HepG2 (cell line): Measurements from ENCODE around the gene PRKAR1B. TPM values are rescaled to one million over a fixed set of nuclear protein-coding genes. Genes with fewer than 3 reads are reported as not detected.

Experiments used
- CREBL2 ChIP-seq: sonication (generic); formaldehyde crosslinking; IDR thresholded peaks from 2 replicates; pipeline ENCODE4 v1.8.1; 2023; ENCODE audit warnings: missing genetic modification reagents, mild to moderate bottlenecking, borderline replicate concordance
- HDAC2 ChIP-seq: sonication (generic); formaldehyde crosslinking; IDR thresholded peaks from 2 replicates; pipeline ENCODE4 v1.4.0; 2020; ENCODE audit warnings: missing genetic modification reagents
- HMGXB4 ChIP-seq, 2 experiments: sonication (generic) in 1 of 2; formaldehyde crosslinking in 1 of 2; IDR thresholded peaks; 2 replicates each; pipeline versions ENCODE4 v1.4.0 to v1.6.1; 2018 to 2020; ENCODE audit warnings: missing genetic modification reagents in 2 of 2, borderline replicate concordance in 1 of 2, low read depth in 1 of 2, mild to moderate bottlenecking in 1 of 2, missing biosample characterization in 1 of 2
- MAFG ChIP-seq: sonication (generic); formaldehyde crosslinking; IDR thresholded peaks from 2 replicates; pipeline ENCODE4 v1.5.1; 2020; ENCODE audit warnings: mild to moderate bottlenecking, missing genetic modification reagents
- MED8 ChIP-seq: sonication (generic); formaldehyde crosslinking; IDR thresholded peaks from 2 replicates; pipeline ENCODE4 v1.8.1; 2023; ENCODE audit warnings: mild to moderate bottlenecking, missing genetic modification reagents; ENCODE audit not compliant: insufficient replicate concordance
- MEIS2 ChIP-seq: sonication (generic); formaldehyde crosslinking; IDR thresholded peaks from 2 replicates; pipeline ENCODE4 v1.9.0; 2021; ENCODE audit warnings: mild to moderate bottlenecking, missing genetic modification reagents
- MNT ChIP-seq: fragments of 450-650 bp; IDR thresholded peaks from 2 replicates; pipeline ENCODE4 v1.6.1; 2016
- MYC ChIP-seq: sonication (generic); formaldehyde crosslinking; IDR thresholded peaks from 2 replicates; pipeline ENCODE4 v1.9.0; 2021; ENCODE audit warnings: missing genetic modification reagents, borderline replicate concordance
- NR2F1 ChIP-seq, 2 experiments: fragments of 450-650 bp in 1 of 2; formaldehyde crosslinking in 1 of 2; IDR thresholded peaks; 2 replicates each; pipeline versions ENCODE4 v1.5.0 to v1.6.1; 2016 to 2020; ENCODE audit warnings: mild to moderate bottlenecking in 1 of 2, missing compliant biosample characterization in 1 of 2, missing genetic modification reagents in 1 of 2, moderate library complexity in 1 of 2
- PATZ1 ChIP-seq: sonication (generic); formaldehyde crosslinking; IDR thresholded peaks from 2 replicates; pipeline ENCODE4 v1.4.0; 2020; ENCODE audit warnings: missing genetic modification reagents
- PITX1 ChIP-seq: sonication (generic); formaldehyde crosslinking; IDR thresholded peaks from 2 replicates; pipeline ENCODE4 v1.5.1; 2020; ENCODE audit warnings: mild to moderate bottlenecking, missing genetic modification reagents
- SATB2 ChIP-seq: sonication (generic); formaldehyde crosslinking; IDR thresholded peaks from 2 replicates; pipeline ENCODE4 v1.5.0; 2020; ENCODE audit warnings: missing genetic modification reagents
- SIX1 ChIP-seq: sonication (generic); formaldehyde crosslinking; IDR thresholded peaks from 2 replicates; pipeline ENCODE4 v1.4.0; 2020; ENCODE audit warnings: missing genetic modification reagents, borderline replicate concordance
- SP140L ChIP-seq: sonication (generic); formaldehyde crosslinking; IDR thresholded peaks from 2 replicates; pipeline ENCODE4 v1.4.0; 2020; ENCODE audit warnings: missing genetic modification reagents, borderline replicate concordance
- STAG1 ChIP-seq: sonication (generic); formaldehyde crosslinking; IDR thresholded peaks from 2 replicates; pipeline ENCODE4 v1.4.0; 2020; ENCODE audit warnings: missing genetic modification reagents
- TBL1XR1 ChIP-seq: fragments of 150-350 bp; IDR thresholded peaks from 2 replicates; pipeline ENCODE4 v1.6.1; 2014; ENCODE audit warnings: borderline replicate concordance, low read length; ENCODE audit not compliant: partially characterized antibody
- TBX2 ChIP-seq: sonication (generic); formaldehyde crosslinking; IDR thresholded peaks from 2 replicates; pipeline ENCODE4 v1.5.0; 2020; ENCODE audit warnings: missing genetic modification reagents, mild to moderate bottlenecking, borderline replicate concordance
- TEAD3 ChIP-seq: optimal IDR thresholded peaks from 2 replicates; pipeline ENCODE3; 2016; ENCODE audit warnings: borderline replicate concordance
- TOE1 ChIP-seq: sonication (generic); formaldehyde crosslinking; IDR thresholded peaks from 2 replicates; pipeline ENCODE4 v1.4.0; 2020; ENCODE audit warnings: mild to moderate bottlenecking, missing genetic modification reagents
- ZBTB1 ChIP-seq: sonication (generic); formaldehyde crosslinking; IDR thresholded peaks from 2 replicates; pipeline ENCODE4 v1.4.0; 2020; ENCODE audit warnings: missing genetic modification reagents, borderline replicate concordance
- ZKSCAN8 ChIP-seq: IDR thresholded peaks from 2 replicates; pipeline ENCODE4 v1.6.1; 2016; ENCODE audit warnings: borderline replicate concordance, missing genetic modification reagents, missing compliant biosample characterization
- ZMYM2 ChIP-seq: sonication (generic); formaldehyde crosslinking; IDR thresholded peaks from 2 replicates; pipeline ENCODE4 v1.8.0; 2022; ENCODE audit warnings: mild to moderate bottlenecking, missing genetic modification reagents
- ZNF331 ChIP-seq: sonication (generic); formaldehyde crosslinking; IDR thresholded peaks from 2 replicates; pipeline ENCODE4 v1.4.0; 2020; ENCODE audit warnings: missing genetic modification reagents
- ZNF740 ChIP-seq: sonication (generic); formaldehyde crosslinking; IDR thresholded peaks from 2 replicates; pipeline ENCODE4 v1.4.0; 2020; ENCODE audit warnings: missing genetic modification reagents
- ZNF777 ChIP-seq: sonication (generic); formaldehyde crosslinking; IDR thresholded peaks from 2 replicates; pipeline ENCODE4 v1.4.0; 2020; ENCODE audit warnings: missing genetic modification reagents
- polyA plus RNA-seq, 8 experiments: library from polyadenylated mRNA; depleted of rRNA in 3 of 8; stranded (reverse) in 7 of 8; unstranded in 1 of 8; fragments of >200 nt; fragmentation: Illumina TruSeq in 4 of 8; extraction: Trizol in 4 of 8; gene quantifications; 2 replicates each; pipeline versions ENCODE4 v1.2.1 to v1.2.3, GENCODE V29; 2011 to 2016; ENCODE audit warnings: low read depth in 4 of 8, missing spikeins in 1 of 8, mixed read lengths in 1 of 8; ENCODE audit not compliant: insufficient read depth in 1 of 8
- total RNA-seq, 5 experiments: library from RNA; depleted of rRNA; stranded (reverse); fragments of >200 nt; fragmentation: Illumina TruSeq; extraction: Trizol; gene quantifications; 2 replicates each; pipeline ENCODE4 v1.2.3, GENCODE V29; 2016; ENCODE audit warnings: low read depth in 1 of 5

Gene PRKAR1B
- total and polyA plus RNA-seq, 2 of the 13 experiments (the other 11 are each of a cell fraction or from before 2014, with no cell fraction given): 7.9 to 28.2 TPM

GRCh38 chr7:539731-540411 is 187.2 kb downstream of the PRKAR1B start (continued):
- 0 out of 2 replicates have a peak, but pooled peaks have one; percentile 47 for TF ChIP-seq MYC (CRISPR knock-in tag)
- TF ChIP-seq NR2F1 (CRISPR knock-in tag; IDR thresholded peaks at IDR 0.05): no peak
- no peak for TF ChIP-seq SP140L (CRISPR knock-in tag)
- TF ChIP-seq PATZ1 (CRISPR knock-in tag): peak; percentile 90
- no peak for TF ChIP-seq SIX1 (CRISPR knock-in tag)
- TF ChIP-seq HDAC2 (CRISPR knock-in tag): peak; percentile 36
- peak; percentile 7; the same call in 1 of the 2 replicates for TF ChIP-seq STAG1 (CRISPR knock-in tag)
- no peak for TF ChIP-seq CREBL2
- TF ChIP-seq ZBTB1 (CRISPR knock-in tag): no peak
- peak; percentile 56; the same call in 1 of the 2 replicates for TF ChIP-seq ZNF331 (CRISPR knock-in tag)
- 0 out of 2 replicates have a peak, but pooled peaks have one; percentile 49 for TF ChIP-seq ZNF740 (CRISPR knock-in tag)
- no peak for TF ChIP-seq MNT
- TF ChIP-seq MEIS2 (CRISPR knock-in tag): no peak; the same call in 1 of the 2 replicates
- TF ChIP-seq HMGXB4 (CRISPR knock-in tag; IDR thresholded peaks at IDR 0.05; ENCODE audit: borderline replicate concordance in 1 of 2, low read depth in 1 of 2): no peak
- no peak for TF ChIP-seq MAFG (CRISPR knock-in tag)
- no peak for TF ChIP-seq PITX1
- TF ChIP-seq TEAD3: no peak
- no peak for TF ChIP-seq SATB2 (CRISPR knock-in tag)
- no peak for TF ChIP-seq ZKSCAN8 (CRISPR knock-in tag)
- TF ChIP-seq TBX2 (CRISPR knock-in tag): no peak
- no peak for TF ChIP-seq ZMYM2
- TF ChIP-seq ZNF777 (CRISPR knock-in tag): peak; percentile 34; the same call in 1 of the 2 replicates
- TF ChIP-seq MED8: peak; percentile 56
- no peak for TF ChIP-seq TOE1
- TF ChIP-seq TBL1XR1: no peak
